RWPE2 (cell line): Measurements from ENCODE around the gene LEFTY1.
"Not testable (repeated sequence)": the region's sequence is repeated elsewhere in the genome, so short reads cannot be mapped to it uniquely, and the experiment has no call there.

Source experiments
- ATAC-seq: fragments of 200-7000 bp; cut with Tn5 transposase; 3 replicates; pipeline ENCODE4 v1.9.1; 2021; ENCODE audit warnings: low read depth
- DNase-seq: peaks from one replicate; pipeline ENCODE4 v3.0.0-alpha.2; 2020; ENCODE audit warnings: low spot score
- H3K27ac ChIP-seq: fragments of 450-650 bp; 2 replicates; pipeline ENCODE4 v1.5.1; 2017; ENCODE audit warnings: mild to moderate bottlenecking; ENCODE audit not compliant: poor library complexity, severe bottlenecking
- H3K27me3 ChIP-seq: fragments of 250-450 bp; sonication (Bioruptor Pico); 2 replicates; pipeline ENCODE4 v1.5.1; 2021; ENCODE audit warnings: mild to moderate bottlenecking, moderate library complexity; ENCODE audit not compliant: insufficient read depth, poor library complexity, severe bottlenecking
- H3K36me3 ChIP-seq: fragments of 250-450 bp; sonication (Bioruptor Pico); 2 replicates; pipeline ENCODE4 v1.5.1; 2020; ENCODE audit warnings: low read depth, mild to moderate bottlenecking, moderate library complexity
- H3K4me1 ChIP-seq: fragments of 250-450 bp; sonication (Bioruptor Pico); 2 replicates; pipeline ENCODE4 v1.5.1; 2021; ENCODE audit warnings: mild to moderate bottlenecking, moderate library complexity; ENCODE audit not compliant: insufficient read depth, poor library complexity, severe bottlenecking
- H3K4me3 ChIP-seq: fragments of 250-450 bp; sonication (Bioruptor Pico); 2 replicates; pipeline ENCODE4 v1.5.1; 2021; ENCODE audit warnings: mild to moderate bottlenecking, moderate library complexity; ENCODE audit not compliant: severe bottlenecking
- H3K9me3 ChIP-seq: fragments of 250-450 bp; sonication (Bioruptor Pico); 2 replicates; pipeline ENCODE4 v1.5.1; 2021; ENCODE audit warnings: mild to moderate bottlenecking, moderate library complexity; ENCODE audit not compliant: severe bottlenecking
- TF ChIP-seq, protein P1 (sequence below): fragments of 450-650 bp; IDR thresholded peaks from one replicate; pipeline ENCODE4 v1.5.1; 2017; ENCODE audit warnings: mild to moderate bottlenecking, moderate library complexity; ENCODE audit not compliant: poor library complexity, severe bottlenecking

The LEFTY1 gene, protein sequence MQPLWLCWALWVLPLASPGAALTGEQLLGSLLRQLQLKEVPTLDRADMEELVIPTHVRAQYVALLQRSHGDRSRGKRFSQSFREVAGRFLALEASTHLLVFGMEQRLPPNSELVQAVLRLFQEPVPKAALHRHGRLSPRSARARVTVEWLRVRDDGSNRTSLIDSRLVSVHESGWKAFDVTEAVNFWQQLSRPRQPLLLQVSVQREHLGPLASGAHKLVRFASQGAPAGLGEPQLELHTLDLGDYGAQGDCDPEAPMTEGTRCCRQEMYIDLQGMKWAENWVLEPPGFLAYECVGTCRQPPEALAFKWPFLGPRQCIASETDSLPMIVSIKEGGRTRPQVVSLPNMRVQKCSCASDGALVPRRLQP

DNA sequence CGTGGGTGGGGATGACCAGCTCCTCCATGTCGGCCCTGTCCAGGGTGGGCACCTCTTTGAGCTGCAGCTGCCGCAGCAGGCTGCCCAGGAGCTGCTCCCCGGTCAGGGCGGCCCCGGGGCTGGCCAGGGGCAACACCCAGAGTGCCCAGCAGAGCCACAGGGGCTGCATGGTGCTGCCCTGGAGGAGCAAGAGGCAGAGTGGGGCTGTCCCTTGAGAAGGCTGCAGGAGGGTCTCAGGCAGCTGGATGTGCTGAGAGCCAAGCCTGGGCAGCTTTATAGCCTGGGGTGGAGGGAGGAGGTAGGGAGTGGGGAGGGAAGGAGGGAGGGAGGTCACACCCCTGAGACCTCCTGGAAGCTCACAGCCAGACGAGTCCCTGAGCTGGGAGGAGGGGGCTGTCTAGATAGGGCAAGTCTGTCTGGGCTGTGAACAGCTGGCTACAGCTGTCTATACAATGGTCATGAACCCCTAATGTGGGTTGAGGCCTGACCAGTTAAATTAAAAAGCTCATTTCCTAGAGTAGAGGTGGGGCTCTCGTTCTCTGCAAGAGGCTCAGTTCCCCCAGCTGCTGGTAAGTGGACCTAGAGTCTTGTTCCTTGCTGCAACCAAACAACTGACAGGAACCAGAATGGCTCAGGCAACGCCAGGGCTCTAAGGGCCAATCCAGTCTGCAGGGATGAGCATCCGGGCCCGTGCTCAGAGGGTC is at the start of gene LEFTY1:
Gene LEFTY1 (minus strand): TSS at position 249 of the 704 bp plus-strand sequence. CDS start 80 bp downstream, at position 169.
- no peak for DNase-seq
- no peaks in the 10 kb centered on the region for H3K9me3 ChIP-seq
- no peak for ATAC-seq
- H3K4me1 ChIP-seq: no peaks in the 10 kb centered on the region
- no peaks in the 10 kb centered on the region for H3K36me3 ChIP-seq
- H3K4me3 ChIP-seq: no peak within 1 kb of the TSS
- TF ChIP-seq, protein P1, sequence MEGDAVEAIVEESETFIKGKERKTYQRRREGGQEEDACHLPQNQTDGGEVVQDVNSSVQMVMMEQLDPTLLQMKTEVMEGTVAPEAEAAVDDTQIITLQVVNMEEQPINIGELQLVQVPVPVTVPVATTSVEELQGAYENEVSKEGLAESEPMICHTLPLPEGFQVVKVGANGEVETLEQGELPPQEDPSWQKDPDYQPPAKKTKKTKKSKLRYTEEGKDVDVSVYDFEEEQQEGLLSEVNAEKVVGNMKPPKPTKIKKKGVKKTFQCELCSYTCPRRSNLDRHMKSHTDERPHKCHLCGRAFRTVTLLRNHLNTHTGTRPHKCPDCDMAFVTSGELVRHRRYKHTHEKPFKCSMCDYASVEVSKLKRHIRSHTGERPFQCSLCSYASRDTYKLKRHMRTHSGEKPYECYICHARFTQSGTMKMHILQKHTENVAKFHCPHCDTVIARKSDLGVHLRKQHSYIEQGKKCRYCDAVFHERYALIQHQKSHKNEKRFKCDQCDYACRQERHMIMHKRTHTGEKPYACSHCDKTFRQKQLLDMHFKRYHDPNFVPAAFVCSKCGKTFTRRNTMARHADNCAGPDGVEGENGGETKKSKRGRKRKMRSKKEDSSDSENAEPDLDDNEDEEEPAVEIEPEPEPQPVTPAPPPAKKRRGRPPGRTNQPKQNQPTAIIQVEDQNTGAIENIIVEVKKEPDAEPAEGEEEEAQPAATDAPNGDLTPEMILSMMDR: no peak
- no peak within 1 kb of the TSS for H3K27ac ChIP-seq
- no peaks in the 10 kb centered on the region for H3K27me3 ChIP-seq

DNA sequence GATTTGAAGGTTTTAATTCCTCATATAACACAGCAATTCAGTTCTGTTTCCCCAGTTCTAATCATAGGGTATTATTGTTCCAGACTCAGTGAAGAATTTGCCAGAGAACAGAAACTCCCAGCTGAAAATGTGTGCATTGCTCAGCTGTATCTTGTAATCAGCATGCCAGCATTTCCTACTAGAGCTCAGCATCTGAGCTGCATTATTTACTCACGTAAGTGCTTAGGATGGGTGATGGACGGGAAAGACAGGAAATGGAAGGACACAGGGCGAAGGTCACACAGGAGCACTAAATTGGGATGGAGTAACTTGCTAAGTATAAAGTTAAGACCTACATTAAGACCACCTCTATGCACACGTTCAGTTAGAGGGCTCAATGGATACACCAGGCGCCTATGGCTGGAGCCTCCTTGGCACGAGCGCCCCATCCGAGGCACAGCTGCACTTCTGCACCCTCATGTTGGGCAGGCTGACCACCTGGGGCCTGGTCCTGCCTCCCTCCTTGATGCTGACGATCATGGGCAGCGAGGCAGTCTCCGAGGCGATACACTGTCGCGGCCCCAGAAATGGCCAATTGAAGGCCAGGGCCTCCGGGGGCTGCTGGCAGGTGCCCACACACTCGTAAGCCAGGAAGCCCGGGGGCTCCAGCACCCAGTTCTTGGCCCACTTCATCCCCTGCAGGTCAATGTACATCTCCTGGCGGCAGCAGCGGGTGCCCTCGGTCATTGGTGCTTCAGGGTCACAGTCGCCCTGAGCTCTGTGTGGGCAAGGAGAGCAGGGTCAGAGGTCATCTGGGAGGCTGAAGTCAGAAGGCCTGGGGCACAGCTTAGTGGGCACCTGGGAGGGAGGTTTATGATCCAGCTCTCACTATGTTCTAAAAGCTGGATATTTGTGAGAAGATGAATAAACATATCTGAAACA is 48.4 kb upstream of the LEFTY1 start:
- H3K27me3 ChIP-seq: no peaks in the 10 kb centered on the region
- H3K9me3 ChIP-seq: no peaks in the 10 kb centered on the region
- H3K27ac ChIP-seq: no peak overlapping the region
- no peaks in the 10 kb centered on the region for H3K4me1 ChIP-seq
- no peak for DNase-seq
- no peaks in the 10 kb centered on the region for H3K36me3 ChIP-seq
- H3K4me3 ChIP-seq: no peak overlapping the region
- ATAC-seq: no peak
- TF ChIP-seq, protein P1: no peak

DNA sequence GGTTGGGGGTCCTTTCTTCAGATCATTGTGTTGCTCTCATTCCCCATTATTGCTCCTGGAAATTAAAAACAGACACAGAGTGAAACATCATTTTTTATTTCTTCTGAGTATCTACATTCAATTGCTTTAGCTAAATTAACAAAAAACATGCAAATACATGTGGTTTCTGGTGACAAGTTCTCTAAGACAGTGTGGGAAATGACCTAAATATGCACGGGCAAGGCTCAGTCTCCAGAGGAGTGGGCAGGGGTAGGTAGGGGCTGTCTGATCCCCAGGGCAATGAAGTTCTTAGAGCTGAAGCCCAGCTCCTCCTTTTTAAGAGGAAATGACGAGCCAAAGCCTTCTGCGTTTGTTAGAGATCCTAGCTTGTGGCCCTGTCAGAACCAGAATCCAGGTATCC is 47.6 kb upstream of the LEFTY1 start:
- Histone ChIP-seq H3K9me3 (no peaks in the 10 kb centered on the region), H3K4me3 (no peak overlapping the region), H3K36me3 (no peaks in the 10 kb centered on the region), H3K27me3 (no peaks in the 10 kb centered on the region), H3K4me1 (no peaks in the 10 kb centered on the region), H3K27ac (no peak overlapping the region)
- TF ChIP-seq, protein P1: no peak
- ATAC-seq (no peak), DNase-seq (no peak)

DNA sequence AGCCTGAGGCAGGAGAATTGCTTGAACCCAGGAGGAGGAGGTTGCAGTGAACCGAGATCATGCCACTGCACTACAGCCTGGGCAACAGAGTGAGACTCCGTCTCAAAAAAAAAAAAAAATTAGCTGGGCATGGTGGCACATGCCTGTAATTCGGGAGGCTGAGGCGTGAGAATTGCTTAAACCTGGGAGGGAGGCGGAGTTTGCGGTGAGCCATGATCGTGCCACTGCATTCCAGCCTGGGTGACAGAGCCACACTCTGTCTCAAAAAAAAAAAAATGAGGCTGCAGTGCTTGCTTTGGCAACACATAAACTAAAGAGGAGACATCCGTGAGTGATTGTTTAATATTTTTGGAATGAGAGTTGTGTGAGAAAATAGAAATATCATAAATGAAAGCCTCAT is 47.1 kb upstream of the LEFTY1 start:
- not testable (repeated sequence) for DNase-seq, H3K9me3 ChIP-seq, ATAC-seq, H3K4me1 ChIP-seq, H3K27me3 ChIP-seq, H3K27ac ChIP-seq, H3K36me3 ChIP-seq, H3K4me3 ChIP-seq

DNA sequence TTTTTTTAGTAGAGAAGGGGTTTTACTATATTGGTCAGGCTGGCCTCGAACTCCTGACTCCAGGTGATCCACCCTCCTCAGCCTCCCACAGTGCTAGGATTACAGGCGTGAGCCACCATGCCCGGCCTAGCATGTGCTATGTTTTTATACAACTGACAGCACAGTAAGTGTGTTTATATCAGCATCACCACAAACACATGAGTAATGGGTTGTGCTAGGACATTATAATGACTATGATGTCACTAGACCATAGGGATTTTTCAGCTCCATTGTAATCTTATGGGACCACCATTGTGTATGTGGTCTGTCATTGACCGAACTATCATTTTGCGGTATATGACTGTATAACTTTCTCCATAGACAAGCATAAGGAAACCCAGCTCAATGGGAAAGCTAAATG is 45.8 kb upstream of the LEFTY1 start:
- H3K9me3 ChIP-seq: no peaks in the 10 kb centered on the region
- H3K27me3 ChIP-seq: no peaks in the 10 kb centered on the region
- no peaks in the 10 kb centered on the region for H3K4me1 ChIP-seq
- no peaks in the 10 kb centered on the region for H3K36me3 ChIP-seq
- H3K4me3 ChIP-seq: no peak overlapping the region
- TF ChIP-seq, protein P1: no peak
- no peak overlapping the region for H3K27ac ChIP-seq
- DNase-seq (no peak), ATAC-seq (no peak)
